Measurements from ENCODE around the gene ANKRD34A. TPM values are rescaled to one million over a fixed set of nuclear protein-coding genes. Genes with fewer than 3 reads are reported as not detected.

The ANKRD34A gene
- total and polyA plus RNA-seq, 2 of the 8 experiments (the other 6 are each of a cell fraction or from before 2014, with no cell fraction given), result 0.15 to 0.20 TPM

GRCh38 chr1:145942405-145942804, 22.0 kb downstream of the ANKRD34A start:
- Histone ChIP-seq H3K4me2 (ENCODE audit: insufficient read depth in 1 of 2, low read depth in 2 of 2, low read length in 2 of 2) (no peak overlapping the region), H4K5ac (ENCODE audit: insufficient read length, low read depth, low read length) (no peak overlapping the region), H2BK12ac (ENCODE audit: low read depth, low read length) (no peak overlapping the region), H3K9ac (replicated peaks in 1 of 4; ENCODE audit: extremely low read depth in 1 of 4, low read depth in 3 of 4, low read length in 3 of 4) (no peak overlapping the region), H2BK20ac (ENCODE audit: low read length) (no peak overlapping the region), H3K4ac (replicated peaks; ENCODE audit: insufficient read length, low read depth, low read length) (no peak overlapping the region), H3K9me3 (ENCODE audit: insufficient read depth in 2 of 2, low read depth in 1 of 2, low read length in 1 of 2) (no peaks in the 10 kb centered on the region), H4K8ac (ENCODE audit: extremely low read depth, insufficient read depth, low read length) (no peak overlapping the region), H2AK5ac (ENCODE audit: low read depth, low read length) (no peak overlapping the region), H3K27me3 (replicated peaks in 1 of 4; ENCODE audit: control insufficient read depth in 3 of 4, extremely low read depth in 1 of 4, insufficient read depth in 3 of 4, low read length in 3 of 4) (no peaks in the 10 kb centered on the region), H3K27ac (ENCODE audit: low read depth, low read length) (no peak overlapping the region), H2AFZ (ENCODE audit: low read length) (no peak overlapping the region), H3K79me1 (ENCODE audit: low read depth, low read length) (no peaks in the 10 kb centered on the region), H2BK15ac (ENCODE audit: low read length) (no peak overlapping the region), H4K20me1 (replicated peaks in 1 of 2; ENCODE audit: control insufficient read depth in 1 of 2, insufficient read depth in 2 of 2, low read length in 2 of 2) (no peaks in the 10 kb centered on the region), H2BK5ac (ENCODE audit: low read depth, low read length) (no peak overlapping the region), H3K23ac (ENCODE audit: insufficient read length) (no peak overlapping the region), H3K56ac (replicated peaks; ENCODE audit: insufficient read length, low read depth, low read length) (no peak overlapping the region), H2BK120ac (replicated peaks; ENCODE audit: low read depth, low read length) (no peak overlapping the region), H3K18ac (ENCODE audit: extremely low read depth, low read length) (no peak overlapping the region), H3K4me1 (replicated peaks in 1 of 4; ENCODE audit: control insufficient read depth in 3 of 4, insufficient read depth in 4 of 4, low read length in 3 of 4) (peaks cover 0 to 5% (median 1%) of the 10 kb centered on the region in 4 experiments; a peak in 3 of 7 replicates), H3K4me3 (ENCODE audit: extremely low read depth in 1 of 4, insufficient read depth in 2 of 4, low read depth in 3 of 4, low read length in 4 of 4) (no peak overlapping the region), H3K36me3 (ENCODE audit: control insufficient read depth in 2 of 4, insufficient read depth in 4 of 4, low read length in 3 of 4) (no peaks in the 10 kb centered on the region), H3K14ac (ENCODE audit: insufficient read length) (no peak overlapping the region), H3K23me2 (ENCODE audit: low read depth, low read length) (no peaks in the 10 kb centered on the region), H4K91ac (replicated peaks; ENCODE audit: insufficient read length, low read length) (no peak overlapping the region), H3K79me2 (ENCODE audit: control insufficient read depth in 1 of 2, insufficient read depth in 2 of 2, low read length in 2 of 2) (no peaks in the 10 kb centered on the region)
- no peak for DNase-seq (ENCODE audit: low read depth in 1 of 2, low spot score in 2 of 2)
- ChIA-PET CTCF (ENCODE audit: partially characterized antibody) (interaction anchor here (0.6 to 2.1 kb wide), 5 partner anchors 16 to 73 kb away, joined by 3 to 5 read pairs (median 3); no protein-coding TSS in a partner anchor), POLR2A (ENCODE audit: partially characterized antibody) (interaction anchor here (1.0 to 1.7 kb wide), 4 partner anchors 26 to 93 kb away, joined by 3 to 5 read pairs (median 4); no protein-coding TSS in a partner anchor)
- no peak for FAIRE-seq
- TF ChIP-seq MAFK (IDR thresholded peaks at IDR 0.05; ENCODE audit: low read depth, low read length), result no peak
- TF ChIP-seq PHF8 (conservative IDR thresholded peaks at IDR 0.05; ENCODE audit: low read depth, low read length), result no peak
- TF ChIP-seq SIRT6 (IDR thresholded peaks at IDR 0.05; ENCODE audit: low read length), result no peak
- TF ChIP-seq TAF1 (IDR thresholded peaks at IDR 0.05; ENCODE audit: low read depth, low read length), result no peak
- TF ChIP-seq NANOG (IDR thresholded peaks at IDR 0.05; ENCODE audit: insufficient read depth, low read depth, low read length, poor library complexity, severe bottlenecking), result no peak
- no peak for TF ChIP-seq ZNF274 (IDR thresholded peaks at IDR 0.05; ENCODE audit: borderline replicate concordance, extremely low read depth, low read length)
- WGBS, 2 experiments (ENCODE audit: extremely low coverage in 1 of 2, insufficient coverage in 1 of 2, insufficient read length in 1 of 2, insufficient replicate concordance in 2 of 2, low coverage in 1 of 2, low lambda C conversion rate in 2 of 2, missing lambda C conversion rate in 1 of 2), result 98% methylated on average over 4 of the region's 4 CpGs; no CpG with 5 or more reads in 1 of the 2 experiments

Data from H1 (cell line).